ENCODE measurements around the gene GEMIN8.

The GEMIN8 gene

GRCh38 chrX:14062524-14062923 is 32.8 kb upstream of the GEMIN8 start:
- no peak for TF ChIP-seq CTCF (IDR thresholded peaks at IDR 0.05; ENCODE audit: insufficient read depth, low read length, missing control alignments)
- DNase-seq (ENCODE audit: low read depth, low spot score), result no peak
- H3K4me3 ChIP-seq (ENCODE audit: low read depth, low read length), result no peak overlapping the region
- POLR2A ChIA-PET, result no interaction called here
- CTCF ChIA-PET, result no interaction called here

- ChIA-PET POLR2A (no interaction called here), CTCF (no interaction called here)
- no peak for DNase-seq (ENCODE audit: low read depth, low spot score)
- no peak for TF ChIP-seq CTCF (IDR thresholded peaks at IDR 0.05; ENCODE audit: insufficient read depth, low read length, missing control alignments)
- H3K4me3 ChIP-seq (ENCODE audit: low read depth, low read length), result no peak overlapping the region
Observed at GRCh38 chrX:14056206-14056605, 26.5 kb upstream of the GEMIN8 start.

GRCh38 chrX:14051416-14051815 is 21.7 kb upstream of the GEMIN8 start:
- POLR2A ChIA-PET, result interaction anchor here (0.6 kb wide), 1 partner anchor 30 kb away, joined by 3 read pairs; no protein-coding TSS in a partner anchor
- no peak for DNase-seq (ENCODE audit: low read depth, low spot score)
- no peak for TF ChIP-seq CTCF (IDR thresholded peaks at IDR 0.05; ENCODE audit: insufficient read depth, low read length, missing control alignments)
- H3K4me3 ChIP-seq (ENCODE audit: low read depth, low read length), result no peak overlapping the region
- CTCF ChIA-PET, result interaction anchor here (1.0 kb wide), 1 partner anchor 9 kb away, joined by 3 read pairs; no protein-coding TSS in a partner anchor

- DNase-seq (ENCODE audit: low read depth, low spot score), result no peak
- CTCF ChIA-PET, result no interaction called here
- POLR2A ChIA-PET, result no interaction called here
- no peak overlapping the region for H3K4me3 ChIP-seq (ENCODE audit: low read depth, low read length)
- no peak for TF ChIP-seq CTCF (IDR thresholded peaks at IDR 0.05; ENCODE audit: insufficient read depth, low read length, missing control alignments)
Observed at GRCh38 chrX:14050709-14051108, 21.0 kb upstream of the GEMIN8 start.

GRCh38 chrX:14043209-14043608 is 13.5 kb upstream of the GEMIN8 start:
- H3K4me3 ChIP-seq (ENCODE audit: low read depth, low read length), result no peak overlapping the region
- POLR2A ChIA-PET, result no interaction called here
- TF ChIP-seq CTCF (IDR thresholded peaks at IDR 0.05; ENCODE audit: insufficient read depth, low read length, missing control alignments), result no peak
- DNase-seq (ENCODE audit: low read depth, low spot score), result no peak
- CTCF ChIA-PET, result no interaction called here

GRCh38 chrX:14039344-14039743 is 9.7 kb upstream of the GEMIN8 start:
- no peak overlapping the region for H3K4me3 ChIP-seq (ENCODE audit: low read depth, low read length)
- ChIA-PET POLR2A (no interaction called here), CTCF (interaction anchor here (0.7 to 1.4 kb wide), 6 partner anchors 10 to 1204 kb away, joined by 3 to 7 read pairs (median 4); no protein-coding TSS in a partner anchor)
- TF ChIP-seq CTCF (IDR thresholded peaks at IDR 0.05; ENCODE audit: insufficient read depth, low read length, missing control alignments), result peak; percentile 36
- no peak for DNase-seq (ENCODE audit: low read depth, low spot score)

All from AG04449 (cell line).